K562 (cell line): ENCODE data around the gene WDR18. TPM values are rescaled to one million over a fixed set of nuclear protein-coding genes. Genes with fewer than 3 reads are reported as not detected.

Experiments
- CREB3L1 ChIP-seq: fragments of 450-650 bp; IDR thresholded peaks from 2 replicates; pipeline ENCODE4 v1.6.1; 2014; ENCODE audit warnings: low read depth, mild to moderate bottlenecking, moderate library complexity, borderline replicate concordance
- GTF3C2 ChIP-seq: IDR thresholded peaks from 3 replicates; pipeline ENCODE4 v1.6.1; 2011; ENCODE audit warnings: borderline replicate concordance, mild to moderate bottlenecking, moderate library complexity; ENCODE audit not compliant: insufficient read length; ENCODE audit errors: extremely low read depth
- NFXL1 ChIP-seq: fragments of 450-650 bp; formaldehyde crosslinking; IDR thresholded peaks from 2 replicates; pipeline ENCODE4 v1.4.0; 2021; ENCODE audit warnings: mild to moderate bottlenecking
- POLR2AphosphoS5 ChIP-seq: IDR thresholded peaks from 2 replicates; pipeline ENCODE4 v1.6.1; 2011; ENCODE audit warnings: mild to moderate bottlenecking, low read depth, low read length, moderate library complexity; ENCODE audit not compliant: control insufficient read depth, insufficient read depth
- SNAPC5 ChIP-seq: fragments of 250-450 bp; sonication (Bioruptor Pico); IDR thresholded peaks from 2 replicates; pipeline ENCODE4 v1.8.0; 2021; ENCODE audit warnings: moderate library complexity, mild to moderate bottlenecking, inconsistent platforms
- TAF7 ChIP-seq: fragments of 450-650 bp; IDR thresholded peaks from 2 replicates; pipeline ENCODE4 v1.6.1; 2016; ENCODE audit warnings: missing genetic modification characterization, missing compliant biosample characterization
- TRIM24 ChIP-seq, 2 experiments: fragments of 450-650 bp; IDR thresholded peaks; 2 replicates each; pipeline ENCODE4 v1.6.1; 2016
- ZNF263 ChIP-seq: sonication (generic); formaldehyde crosslinking; IDR thresholded peaks from 2 replicates; pipeline ENCODE4 v1.8.0; 2022; ENCODE audit warnings: mild to moderate bottlenecking, missing genetic modification reagents, borderline replicate concordance
- ZNF41 ChIP-seq: fragments of 250-450 bp; sonication (Bioruptor Pico); conservative IDR thresholded peaks from 2 replicates; pipeline ENCODE4 v1.4.0; 2020; ENCODE audit warnings: mild to moderate bottlenecking
- ZNF445 ChIP-seq: fragments of 250-450 bp; sonication (Bioruptor Pico); IDR thresholded peaks from 2 replicates; pipeline ENCODE4 v1.4.0; 2020; ENCODE audit warnings: low read depth, mild to moderate bottlenecking, moderate library complexity
- polyA plus RNA-seq, 8 experiments: library from polyadenylated mRNA; depleted of rRNA in 4 of 8; stranded (reverse) in 5 of 8; unstranded in 3 of 8; fragments of >200 nt; fragmentation: Nextera tagmentation in 2 of 8; fragmentation: Illumina TruSeq in 1 of 8; extraction: Ambion mirVana in 2 of 8; extraction: Trizol in 1 of 8; gene quantifications; 2 replicates each; pipeline versions ENCODE4 v1.2.1 to v1.2.3, GENCODE V29; 2011 to 2014; ENCODE audit warnings: inconsistent platforms in 1 of 8, missing spikeins in 1 of 8
- total RNA-seq, 7 experiments: library from RNA; depleted of rRNA in 6 of 7; stranded (reverse); fragments of >200 nt in 6 of 7; fragmentation: Illumina TruSeq in 2 of 7; extraction: Trizol in 2 of 7; gene quantifications; 2 replicates each; pipeline versions ENCODE4 v1.2.1 to v1.2.3, GENCODE V29; 2011 to 2021; ENCODE audit warnings: low replicate concordance in 1 of 7
- TF ChIP-seq, protein P1 (sequence below): fragments of 150-350 bp; IDR thresholded peaks from 2 replicates; pipeline ENCODE4 v1.6.1; 2014; ENCODE audit warnings: low read depth, mild to moderate bottlenecking, low read length, borderline replicate concordance
- TF ChIP-seq, protein P2 (sequence below): fragments of 200-800 bp; sonication (Bioruptor generic); IDR thresholded peaks from 2 replicates; pipeline ENCODE4 v1.6.1; 2016; ENCODE audit warnings: missing genetic modification characterization, missing compliant biosample characterization

The WDR18 gene
- total and polyA plus RNA-seq, 9 of the 15 experiments (the other 6 are each of a cell fraction or from before 2014, with no cell fraction given) = 0.65 to 181 (median 30.1) TPM

- TF ChIP-seq, protein P1, sequence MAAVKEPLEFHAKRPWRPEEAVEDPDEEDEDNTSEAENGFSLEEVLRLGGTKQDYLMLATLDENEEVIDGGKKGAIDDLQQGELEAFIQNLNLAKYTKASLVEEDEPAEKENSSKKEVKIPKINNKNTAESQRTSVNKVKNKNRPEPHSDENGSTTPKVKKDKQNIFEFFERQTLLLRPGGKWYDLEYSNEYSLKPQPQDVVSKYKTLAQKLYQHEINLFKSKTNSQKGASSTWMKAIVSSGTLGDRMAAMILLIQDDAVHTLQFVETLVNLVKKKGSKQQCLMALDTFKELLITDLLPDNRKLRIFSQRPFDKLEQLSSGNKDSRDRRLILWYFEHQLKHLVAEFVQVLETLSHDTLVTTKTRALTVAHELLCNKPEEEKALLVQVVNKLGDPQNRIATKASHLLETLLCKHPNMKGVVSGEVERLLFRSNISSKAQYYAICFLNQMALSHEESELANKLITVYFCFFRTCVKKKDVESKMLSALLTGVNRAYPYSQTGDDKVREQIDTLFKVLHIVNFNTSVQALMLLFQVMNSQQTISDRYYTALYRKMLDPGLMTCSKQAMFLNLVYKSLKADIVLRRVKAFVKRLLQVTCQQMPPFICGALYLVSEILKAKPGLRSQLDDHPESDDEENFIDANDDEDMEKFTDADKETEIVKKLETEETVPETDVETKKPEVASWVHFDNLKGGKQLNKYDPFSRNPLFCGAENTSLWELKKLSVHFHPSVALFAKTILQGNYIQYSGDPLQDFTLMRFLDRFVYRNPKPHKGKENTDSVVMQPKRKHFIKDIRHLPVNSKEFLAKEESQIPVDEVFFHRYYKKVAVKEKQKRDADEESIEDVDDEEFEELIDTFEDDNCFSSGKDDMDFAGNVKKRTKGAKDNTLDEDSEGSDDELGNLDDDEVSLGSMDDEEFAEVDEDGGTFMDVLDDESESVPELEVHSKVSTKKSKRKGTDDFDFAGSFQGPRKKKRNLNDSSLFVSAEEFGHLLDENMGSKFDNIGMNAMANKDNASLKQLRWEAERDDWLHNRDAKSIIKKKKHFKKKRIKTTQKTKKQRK = no peak
- no peak for TF ChIP-seq ZNF41
- no peak for TF ChIP-seq SNAPC5 (CRISPR knock-in tag)
- TF ChIP-seq GTF3C2 = no peak
- 0 out of 2 replicates have a peak, but pooled peaks have one; percentile 33 for TF ChIP-seq POLR2AphosphoS5
- TF ChIP-seq ZNF445 (CRISPR knock-in tag) = no peak
- TF ChIP-seq, protein P2, sequence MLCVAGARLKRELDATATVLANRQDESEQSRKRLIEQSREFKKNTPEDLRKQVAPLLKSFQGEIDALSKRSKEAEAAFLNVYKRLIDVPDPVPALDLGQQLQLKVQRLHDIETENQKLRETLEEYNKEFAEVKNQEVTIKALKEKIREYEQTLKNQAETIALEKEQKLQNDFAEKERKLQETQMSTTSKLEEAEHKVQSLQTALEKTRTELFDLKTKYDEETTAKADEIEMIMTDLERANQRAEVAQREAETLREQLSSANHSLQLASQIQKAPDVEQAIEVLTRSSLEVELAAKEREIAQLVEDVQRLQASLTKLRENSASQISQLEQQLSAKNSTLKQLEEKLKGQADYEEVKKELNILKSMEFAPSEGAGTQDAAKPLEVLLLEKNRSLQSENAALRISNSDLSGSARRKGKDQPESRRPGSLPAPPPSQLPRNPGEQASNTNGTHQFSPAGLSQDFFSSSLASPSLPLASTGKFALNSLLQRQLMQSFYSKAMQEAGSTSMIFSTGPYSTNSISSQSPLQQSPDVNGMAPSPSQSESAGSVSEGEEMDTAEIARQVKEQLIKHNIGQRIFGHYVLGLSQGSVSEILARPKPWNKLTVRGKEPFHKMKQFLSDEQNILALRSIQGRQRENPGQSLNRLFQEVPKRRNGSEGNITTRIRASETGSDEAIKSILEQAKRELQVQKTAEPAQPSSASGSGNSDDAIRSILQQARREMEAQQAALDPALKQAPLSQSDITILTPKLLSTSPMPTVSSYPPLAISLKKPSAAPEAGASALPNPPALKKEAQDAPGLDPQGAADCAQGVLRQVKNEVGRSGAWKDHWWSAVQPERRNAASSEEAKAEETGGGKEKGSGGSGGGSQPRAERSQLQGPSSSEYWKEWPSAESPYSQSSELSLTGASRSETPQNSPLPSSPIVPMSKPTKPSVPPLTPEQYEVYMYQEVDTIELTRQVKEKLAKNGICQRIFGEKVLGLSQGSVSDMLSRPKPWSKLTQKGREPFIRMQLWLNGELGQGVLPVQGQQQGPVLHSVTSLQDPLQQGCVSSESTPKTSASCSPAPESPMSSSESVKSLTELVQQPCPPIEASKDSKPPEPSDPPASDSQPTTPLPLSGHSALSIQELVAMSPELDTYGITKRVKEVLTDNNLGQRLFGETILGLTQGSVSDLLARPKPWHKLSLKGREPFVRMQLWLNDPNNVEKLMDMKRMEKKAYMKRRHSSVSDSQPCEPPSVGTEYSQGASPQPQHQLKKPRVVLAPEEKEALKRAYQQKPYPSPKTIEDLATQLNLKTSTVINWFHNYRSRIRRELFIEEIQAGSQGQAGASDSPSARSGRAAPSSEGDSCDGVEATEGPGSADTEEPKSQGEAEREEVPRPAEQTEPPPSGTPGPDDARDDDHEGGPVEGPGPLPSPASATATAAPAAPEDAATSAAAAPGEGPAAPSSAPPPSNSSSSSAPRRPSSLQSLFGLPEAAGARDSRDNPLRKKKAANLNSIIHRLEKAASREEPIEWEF (CRISPR knock-in tag) = no peak
- no peak for TF ChIP-seq NFXL1 (CRISPR knock-in tag)
- peak; percentile 91 for TF ChIP-seq ZNF263 (CRISPR knock-in tag)
- no peak for TF ChIP-seq TAF7 (tag)
- no peak for TF ChIP-seq CREB3L1
- TF ChIP-seq TRIM24 (IDR thresholded peaks at IDR 0.05) = 0 out of 4 replicates have a peak, but pooled peaks of 1 of the 2 experiments have one; percentile 27
Observed at GRCh38 chr19:1041835-1042685, 57.9 kb downstream of the WDR18 start (continued).
